ENCODE measurements around the gene CKM.
"Not testable (repeated sequence)": the region's sequence is repeated elsewhere in the genome, so short reads cannot be mapped to it uniquely, and the experiment has no call there.

Gene CKM

GRCh38 chr19:45349126-45349415 lies 26.4 kb upstream of the CKM start:
- no peak for DNase-seq (ENCODE audit: low read depth)

- no peak for DNase-seq (ENCODE audit: low read depth)
Observed at GRCh38 chr19:45348367-45349125, 25.9 kb upstream of the CKM start.

GRCh38 chr19:45347570-45348366 lies 25.1 kb upstream of the CKM start:
- DNase-seq (ENCODE audit: low read depth): no peak

GRCh38 chr19:45346449-45346848 lies 23.8 kb upstream of the CKM start:
- no peak for DNase-seq (ENCODE audit: low read depth)

- DNase-seq (ENCODE audit: low read depth): no peak
Observed at GRCh38 chr19:45345506-45345860, 22.8 kb upstream of the CKM start.

- no peak for DNase-seq (ENCODE audit: low read depth)
Observed at GRCh38 chr19:45344621-45345505, 22.2 kb upstream of the CKM start.

GRCh38 chr19:45342911-45343310 lies 20.2 kb upstream of the CKM start:
- DNase-seq (ENCODE audit: low read depth): no peak

GRCh38 chr19:45340899-45341453 lies 18.3 kb upstream of the CKM start:
- no peak for DNase-seq (ENCODE audit: low read depth)

GRCh38 chr19:45340232-45340898 lies 17.7 kb upstream of the CKM start, which contains the start of gene KLC3:
KLC3 (plus strand) TSS chr19:45340750; CDS start chr19:45345542, 4,792 bp downstream.
- no peak for DNase-seq (ENCODE audit: low read depth)

- no peak for DNase-seq (ENCODE audit: low read depth)
Observed at GRCh38 chr19:45339629-45340028, 17.0 kb upstream of the CKM start.

GRCh38 chr19:45336696-45337251 lies 14.1 kb upstream of the CKM start:
- DNase-seq (ENCODE audit: low read depth): no peak

- not testable (repeated sequence) for DNase-seq (ENCODE audit: low read depth)
Observed at GRCh38 chr19:45334881-45335280, 12.2 kb upstream of the CKM start.

- DNase-seq (ENCODE audit: low read depth): no peak
Observed at GRCh38 chr19:45333609-45334303, 11.1 kb upstream of the CKM start.

GRCh38 chr19:45331411-45331810 lies 8.7 kb upstream of the CKM start:
- DNase-seq (ENCODE audit: low read depth): no peak

- no peak for DNase-seq (ENCODE audit: low read depth)
Observed at GRCh38 chr19:45327404-45328143, 4.9 kb upstream of the CKM start.

- no peak for DNase-seq (ENCODE audit: low read depth)
Observed at GRCh38 chr19:45324349-45324907, 1.8 kb upstream of the CKM start.

GRCh38 chr19:45323671-45324081 lies 1.0 kb upstream of the CKM start:
- no peak for DNase-seq (ENCODE audit: low read depth)

- DNase-seq (ENCODE audit: low read depth): no peak
Observed at GRCh38 chr19:45322311-45322710, 364 bp downstream of the CKM start.

- DNase-seq (ENCODE audit: low read depth): no peak
Observed at GRCh38 chr19:45321848-45322247, 827 bp downstream of the CKM start.
